G401 (cell line): ENCODE measurements around the gene ZBTB12. TPM values are rescaled to one million over a fixed set of nuclear protein-coding genes. Genes with fewer than 3 reads are reported as not detected.
"Not testable (repeated sequence)": the region's sequence is repeated elsewhere in the genome, so short reads cannot be mapped to it uniquely, and the experiment has no call there.

ENCODE experiments used
- DNase-seq: peaks from one replicate; pipeline ENCODE4 v3.0.0-alpha.2; 2015; ENCODE audit warnings: low spot score
- in situ Hi-C: cut with HindIII; loops from 2 replicates; pipeline ENCODE4 v1.10.0; 2016; ENCODE audit warnings: low sequenced_read_pairs, mixed read lengths
- total RNA-seq: library from RNA; depleted of rRNA; stranded (reverse); fragments of >200 nt; shearing (Covaris generic); gene quantifications from 2 replicates; pipeline ENCODE4 v1.2.3, GENCODE V29; 2014

The ZBTB12 gene
- total RNA-seq, 1 experiment from 2014 or later, result 20.0 TPM

DNA sequence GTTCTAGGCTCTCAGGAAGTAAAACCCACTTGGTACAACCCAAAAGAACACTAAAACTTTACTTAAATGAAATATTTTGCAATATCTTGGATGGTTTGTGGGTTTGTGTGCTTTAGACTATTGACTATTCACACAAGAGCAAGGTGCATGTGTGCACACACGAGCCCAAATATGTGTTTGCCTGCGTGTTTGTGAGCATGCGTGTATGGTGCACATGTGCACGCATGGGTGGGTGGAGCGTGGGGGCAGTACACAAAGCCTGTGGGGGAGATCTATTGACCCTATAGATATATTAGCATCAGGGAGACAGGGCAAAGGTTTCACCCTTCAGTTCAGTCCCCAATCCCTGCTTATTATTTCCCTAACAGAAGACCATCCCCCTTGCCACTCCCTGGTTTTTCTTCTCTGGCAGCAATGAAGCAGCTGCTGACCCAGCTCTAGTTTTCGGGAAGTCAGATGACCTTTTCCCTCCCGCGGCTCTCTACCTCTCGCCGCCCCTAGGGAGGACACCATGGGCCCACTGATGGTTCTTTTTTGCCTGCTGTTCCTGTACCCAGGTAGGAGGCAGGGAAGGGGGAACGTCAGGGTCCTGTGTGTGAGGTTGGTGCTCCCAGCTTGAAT is 25.5 kb upstream of the ZBTB12 start, which contains the start of gene C2:
TSS of gene C2 (plus strand) at position 476 of the 621 bp plus-strand sequence. CDS start at position 512, 36 bp downstream.
- no peak for DNase-seq
- in situ Hi-C loops, result no loop called here

DNA sequence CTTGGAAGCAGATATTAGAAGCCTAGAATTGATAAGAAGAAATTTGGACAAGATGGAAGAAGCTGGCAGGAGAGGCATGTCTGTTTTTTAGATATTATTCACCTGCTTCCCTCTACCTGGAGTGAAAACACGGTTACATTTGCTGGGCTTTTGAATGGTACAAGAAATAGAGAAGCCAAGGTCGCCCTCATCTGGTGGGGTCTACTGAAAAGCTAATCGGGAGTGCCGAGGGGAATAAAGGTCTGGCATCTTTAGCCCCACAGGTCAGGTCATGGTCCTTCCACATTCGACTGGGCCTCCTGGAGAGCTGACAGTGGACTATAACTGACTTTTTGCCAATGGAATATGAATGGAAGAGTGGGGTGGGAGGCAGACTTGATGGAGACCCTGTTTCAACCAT is 21.1 kb upstream of the ZBTB12 start:
- DNase-seq, result peak; percentile 27
- in situ Hi-C loops, result no loop called here

DNA sequence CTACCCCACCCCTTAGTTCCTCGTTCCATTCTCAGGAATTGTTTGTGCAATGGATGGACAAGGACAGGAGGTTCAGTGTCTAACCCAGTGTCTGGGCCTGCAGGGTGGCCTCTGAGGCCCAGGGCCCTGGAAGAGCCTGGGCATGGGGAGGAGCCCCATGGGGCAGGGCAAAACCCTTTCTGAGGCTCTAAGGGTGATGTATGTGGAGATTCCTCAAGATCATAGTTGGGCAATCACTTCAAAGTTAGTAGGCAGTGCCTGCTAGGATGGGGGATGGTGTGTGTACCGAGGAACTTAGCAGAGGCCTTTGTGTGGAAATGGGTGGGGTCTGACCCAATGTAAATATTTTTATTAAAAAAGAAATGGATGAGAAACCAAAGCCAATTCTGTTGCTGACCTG is 18.9 kb upstream of the ZBTB12 start:
- in situ Hi-C loops, result no loop called here
- DNase-seq, result no peak

DNA sequence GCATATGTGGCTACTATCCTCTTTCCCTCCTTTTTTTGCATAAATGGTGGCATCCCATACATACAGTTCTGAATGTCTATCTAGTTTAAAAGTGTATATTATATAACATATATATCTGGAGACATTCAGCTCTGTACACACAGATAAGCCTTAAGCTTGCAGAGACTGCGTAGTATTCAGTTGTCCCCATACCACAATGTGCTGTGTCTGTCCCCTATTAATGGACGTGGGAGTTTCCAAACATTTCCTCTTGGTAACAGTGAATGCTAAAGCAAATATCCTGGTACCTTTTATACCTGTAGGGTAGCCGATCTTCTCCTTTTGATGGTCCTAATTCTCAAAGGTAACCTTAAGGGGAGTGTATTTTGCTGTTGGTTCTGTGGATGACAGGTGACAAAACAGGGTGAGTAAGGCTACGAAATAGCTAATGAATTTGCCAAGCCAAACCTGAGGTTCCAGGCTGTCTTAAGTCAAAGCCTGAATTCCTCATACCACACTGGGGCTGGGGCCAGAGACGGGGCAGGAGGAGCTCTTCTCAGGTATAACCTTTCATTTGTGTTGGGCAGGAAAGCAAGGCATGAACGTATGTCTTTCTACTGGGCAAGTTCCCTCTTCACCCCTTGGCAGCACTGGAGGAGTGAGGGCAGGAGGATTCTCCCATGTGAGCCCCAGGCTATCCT is 17.9 kb upstream of the ZBTB12 start:
- no peak for DNase-seq
- in situ Hi-C loops, result no loop called here

DNA sequence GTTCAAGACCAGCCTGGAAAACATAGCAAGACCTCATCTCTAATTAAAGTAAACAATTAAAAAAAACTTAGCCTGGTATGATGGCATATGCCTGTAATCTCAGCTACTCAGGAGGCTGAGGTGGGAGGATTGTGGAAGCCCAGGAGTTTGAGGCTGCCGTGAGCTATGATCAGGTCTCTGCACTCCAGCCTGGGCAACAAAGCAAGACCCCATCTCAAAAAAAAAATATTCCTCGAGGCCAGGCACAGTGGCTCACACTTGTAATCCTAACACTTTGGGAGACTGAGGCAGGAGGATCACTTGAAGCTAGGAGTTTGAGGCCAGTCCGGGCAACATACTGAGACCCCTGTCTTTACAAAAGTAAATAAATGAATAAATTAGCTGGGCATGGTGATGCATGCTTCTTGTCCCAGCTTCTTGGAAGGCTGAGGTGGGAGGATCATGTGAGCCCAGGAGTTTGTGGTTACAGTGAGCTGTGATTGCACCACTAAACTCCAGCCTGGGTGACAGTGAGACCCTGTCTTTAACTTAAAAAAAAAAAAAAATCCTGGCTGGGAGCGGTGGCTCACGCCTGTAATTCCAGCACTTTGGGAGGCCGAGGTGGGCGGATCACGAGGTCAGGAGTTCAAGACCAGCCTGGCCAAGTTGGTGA is 16.3 kb upstream of the ZBTB12 start:
- in situ Hi-C loops, result no loop called here
- DNase-seq, result no peak

DNA sequence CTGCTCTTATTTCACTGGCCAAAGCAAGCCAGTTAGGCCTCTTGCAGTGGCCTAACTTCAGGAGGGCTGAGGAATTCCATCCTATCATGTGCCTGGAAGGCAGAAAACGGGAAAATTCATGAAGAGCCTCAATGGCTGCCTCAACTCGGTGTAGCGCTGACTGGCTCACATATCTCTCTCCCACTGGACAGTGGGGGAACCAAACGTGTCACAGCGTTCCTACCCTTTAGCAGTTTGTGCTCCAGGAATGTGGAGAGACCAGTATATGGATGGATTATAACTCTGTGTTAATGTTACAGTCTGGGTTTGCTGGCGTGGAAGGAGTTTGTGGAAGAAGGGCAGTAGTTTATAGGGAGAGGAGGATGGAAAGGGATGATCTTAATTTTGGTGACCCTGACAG is 13.9 kb upstream of the ZBTB12 start:
- in situ Hi-C loops, result no loop called here

DNA sequence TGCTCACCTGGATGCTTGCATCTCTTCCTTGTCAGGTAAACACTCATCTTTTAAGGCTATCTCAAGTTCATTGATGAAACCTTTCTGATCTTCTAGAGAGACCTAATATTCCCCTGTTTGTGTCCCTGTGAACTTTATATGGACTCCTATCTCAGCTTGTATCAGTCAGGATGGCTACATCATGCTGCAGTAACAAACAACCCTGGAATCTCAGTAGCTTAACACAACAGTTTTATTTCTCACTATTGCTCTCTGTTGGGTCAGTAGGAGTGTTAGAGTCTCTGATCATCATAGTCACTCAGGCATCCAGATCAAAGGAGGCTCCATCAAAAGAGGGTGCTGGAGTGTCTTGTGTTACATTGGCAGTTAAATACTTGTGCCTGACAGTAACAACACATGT is 13.5 kb upstream of the ZBTB12 start:
- in situ Hi-C loops, result no loop called here
- DNase-seq, result no peak

More for the DNA sequence above, 13.9 kb upstream of the ZBTB12 start:
- no peak for DNase-seq

DNA sequence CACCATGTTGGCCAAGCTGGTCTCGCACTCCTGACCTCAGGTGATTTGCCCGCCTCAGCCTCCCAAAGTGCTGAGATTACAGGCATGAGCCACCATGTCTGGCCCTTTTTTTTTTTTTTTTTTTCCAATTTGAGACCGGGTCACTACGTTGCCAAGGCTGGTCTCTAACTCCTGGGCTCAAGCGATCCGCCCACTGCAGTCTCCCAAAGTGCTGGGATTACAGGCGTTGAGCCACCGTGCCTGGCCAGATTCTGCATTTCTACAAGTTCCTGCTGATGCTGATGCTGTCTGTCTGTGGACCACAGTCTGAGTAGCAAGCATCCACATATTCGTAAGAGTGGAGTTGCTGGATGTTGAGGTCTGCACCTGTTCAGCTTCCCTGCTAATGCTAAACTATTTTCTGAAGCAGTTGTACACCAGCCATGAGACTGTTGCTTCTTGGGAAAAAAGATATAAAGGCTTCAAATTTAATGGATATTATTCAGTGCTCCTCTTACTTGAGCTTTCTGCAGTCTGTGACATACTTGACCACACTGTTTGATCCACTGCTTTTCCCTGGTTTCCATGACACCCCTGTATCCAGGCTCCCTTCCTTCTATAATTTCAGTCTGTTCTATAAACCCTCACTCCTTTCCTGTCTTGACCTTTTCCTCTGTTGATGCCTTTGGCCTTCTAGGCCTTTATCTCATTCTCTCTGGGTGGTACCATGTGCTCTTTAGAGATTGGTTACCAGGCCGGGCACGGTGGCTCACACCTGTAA is 10.1 kb upstream of the ZBTB12 start:
- in situ Hi-C loops, result no loop called here
- DNase-seq, result no peak

DNA sequence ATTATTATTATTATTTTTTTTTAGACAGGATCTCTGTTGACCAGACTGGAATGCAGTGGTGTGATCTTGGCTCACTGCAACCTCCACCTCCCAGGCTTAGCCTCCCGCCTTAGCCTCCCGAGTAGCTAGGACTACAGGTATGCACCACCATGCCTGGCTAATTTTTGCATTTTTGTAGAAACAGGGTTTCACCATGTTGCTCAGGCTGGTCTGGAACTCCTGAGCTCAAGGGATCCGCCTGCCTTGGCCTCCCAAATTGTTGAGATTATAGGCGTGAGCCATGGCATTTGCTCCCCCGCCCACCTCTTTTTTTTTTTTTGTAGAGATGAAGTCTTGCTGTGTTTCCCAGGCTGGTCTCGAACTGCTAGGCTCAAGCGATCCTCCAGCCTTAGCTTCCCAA is 7.4 kb upstream of the ZBTB12 start:
- DNase-seq, in situ Hi-C loops: not testable (repeated sequence)

DNA sequence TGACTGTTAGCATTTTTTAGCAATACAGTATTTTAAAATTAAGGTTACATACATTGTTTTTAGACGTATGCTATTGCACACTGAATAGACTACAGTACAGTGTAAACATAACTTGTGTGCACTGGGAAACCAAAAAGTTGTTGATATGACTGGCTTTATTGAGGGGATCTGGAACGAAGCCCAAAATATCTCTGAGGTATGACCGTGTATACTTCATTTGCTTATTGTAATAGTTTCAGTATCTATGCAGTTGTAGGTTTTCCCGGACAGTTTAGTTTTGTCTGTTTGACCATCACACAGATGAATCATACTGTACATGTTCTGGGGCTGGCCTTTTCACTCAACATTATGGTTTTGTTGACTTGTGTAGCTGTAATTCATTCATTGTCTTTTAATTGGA is 6.9 kb upstream of the ZBTB12 start:
- in situ Hi-C loops, result no loop called here
- no peak for DNase-seq

DNA sequence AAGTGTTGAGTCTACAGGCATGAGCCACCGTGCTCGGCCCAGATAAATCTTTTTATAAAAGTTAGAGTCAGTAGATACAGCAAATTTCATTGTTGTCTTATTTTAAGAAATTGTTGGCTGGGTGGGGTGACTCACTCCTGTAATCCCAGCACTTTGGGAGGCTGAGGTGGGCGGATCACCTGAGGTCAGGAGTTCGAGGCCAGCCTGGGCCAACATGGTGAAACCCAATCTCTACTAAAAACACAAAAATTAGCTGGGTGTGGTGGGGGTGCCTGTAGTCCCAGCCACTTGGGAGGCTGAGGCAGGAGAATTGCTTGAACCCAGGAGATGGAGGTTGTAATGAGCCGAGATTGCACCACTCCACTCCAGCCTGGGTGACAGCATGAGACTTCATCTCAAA is 6.4 kb upstream of the ZBTB12 start:
- DNase-seq, in situ Hi-C loops: not testable (repeated sequence)

DNA sequence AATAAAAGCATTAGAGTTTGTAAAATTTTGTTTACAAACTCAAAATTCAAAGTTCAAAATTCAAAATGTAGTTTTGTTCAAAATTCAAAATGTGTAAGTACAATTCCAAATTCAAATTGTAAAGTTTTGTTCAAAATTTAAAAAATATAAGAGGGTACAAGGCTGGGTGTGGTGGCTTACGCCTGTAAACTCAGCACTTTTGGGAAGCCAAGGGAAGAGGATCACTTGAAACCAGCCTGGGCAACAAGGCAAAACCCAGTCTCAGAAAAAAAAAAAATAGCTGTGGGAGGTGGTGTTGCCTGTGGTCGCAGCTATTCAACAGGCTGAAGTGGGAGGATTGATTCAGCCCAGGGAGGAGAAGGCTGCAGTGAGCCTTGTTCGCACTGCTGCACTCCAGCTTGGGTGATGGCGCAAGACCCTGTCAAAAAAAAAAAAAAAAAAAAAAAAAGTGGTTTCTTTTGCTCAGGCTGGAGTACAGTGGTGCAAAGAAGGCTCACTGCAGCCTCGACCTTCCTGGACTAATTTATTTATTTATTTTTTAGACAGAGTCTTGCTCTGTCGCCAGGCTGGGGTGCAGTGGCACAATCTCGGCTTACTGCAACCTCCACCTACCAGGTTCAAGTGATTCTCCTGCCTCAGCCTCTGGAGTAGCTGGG is 5.4 kb upstream of the ZBTB12 start:
- DNase-seq, result no peak
- in situ Hi-C loops, result no loop called here

DNA sequence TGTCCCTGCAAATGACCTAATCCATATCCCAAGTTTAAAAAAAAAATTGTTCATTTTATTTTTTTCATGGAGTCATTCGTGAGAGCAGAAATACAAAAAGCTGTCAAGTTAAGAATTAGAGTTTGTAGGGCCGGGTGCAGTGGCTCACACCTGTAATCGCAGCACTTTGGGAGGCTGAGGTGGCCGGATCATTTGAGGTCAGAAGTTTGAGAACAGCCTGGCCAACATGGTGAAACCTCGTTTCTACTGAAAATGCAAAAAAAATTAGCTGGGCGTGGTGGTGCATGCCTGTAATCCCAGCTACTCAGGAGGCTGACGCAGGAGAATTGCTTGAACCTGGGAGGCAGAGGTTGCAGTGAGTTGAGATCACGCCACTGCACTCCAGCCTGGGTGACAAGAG is 4.8 kb upstream of the ZBTB12 start:
- in situ Hi-C loops, result not testable (repeated sequence)

DNA sequence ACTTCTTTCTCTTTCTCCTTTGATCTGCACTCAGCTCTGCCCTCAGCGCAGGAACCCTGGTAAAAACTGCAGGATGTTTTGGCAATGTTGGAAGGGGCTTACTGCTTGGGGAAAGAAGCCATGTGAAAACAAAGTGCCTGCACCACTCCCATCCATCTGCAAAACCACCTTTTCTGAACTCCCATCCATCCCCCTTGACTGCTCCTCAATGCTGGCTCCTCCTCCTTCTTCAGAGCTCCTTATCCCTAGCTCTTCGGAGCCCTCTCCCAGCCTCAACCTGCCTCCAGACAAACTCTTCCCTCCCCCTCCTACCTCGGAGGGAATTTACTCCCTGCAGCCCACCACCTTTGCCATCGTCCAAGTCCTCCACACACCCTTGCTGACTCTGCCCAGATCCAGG is 4.2 kb upstream of the ZBTB12 start:
- DNase-seq, result no peak
- in situ Hi-C loops, result no loop called here

More for the DNA sequence above, 4.8 kb upstream of the ZBTB12 start:
- not testable (repeated sequence) for DNase-seq

DNA sequence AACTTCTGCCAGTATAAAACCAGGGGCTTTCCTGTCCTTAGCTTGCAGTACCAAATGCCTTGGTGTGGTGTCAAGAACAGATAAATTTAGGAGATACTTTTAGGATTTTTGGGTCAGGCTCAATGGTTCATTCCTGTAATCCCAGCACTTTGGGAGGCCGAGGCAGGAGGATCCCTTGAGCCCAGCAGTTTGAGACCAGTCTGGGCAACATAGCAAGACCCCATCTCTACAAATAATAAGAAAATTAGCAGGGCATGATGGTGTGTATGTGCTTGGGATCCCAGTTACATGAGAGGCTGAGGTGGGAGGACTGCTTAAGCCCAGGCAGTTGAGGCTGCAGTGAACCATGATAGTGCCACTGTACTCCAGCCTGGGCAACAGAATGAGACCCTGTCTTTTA is 3.2 kb upstream of the ZBTB12 start:
- no peak for DNase-seq
- in situ Hi-C loops, result no loop called here

DNA sequence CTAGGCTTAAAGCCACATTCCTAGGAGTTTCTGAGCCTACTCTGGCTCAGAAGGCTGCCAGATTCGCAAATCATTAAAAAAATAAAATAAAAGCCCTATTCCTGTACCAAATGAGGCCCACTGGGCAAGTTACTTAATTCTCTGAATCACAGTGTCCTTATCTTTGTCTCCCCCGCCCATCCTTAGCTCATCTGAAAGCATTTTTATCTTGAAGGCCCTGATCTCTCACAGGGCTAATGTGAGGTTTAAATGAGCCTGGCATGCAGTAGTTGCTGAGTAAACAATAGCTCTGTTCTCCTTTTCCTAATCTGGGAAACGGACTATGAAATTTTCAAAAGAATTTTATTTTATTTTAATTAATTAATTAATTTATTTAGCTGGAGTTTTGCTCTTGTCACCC is 2.1 kb upstream of the ZBTB12 start:
- DNase-seq, result no peak
- in situ Hi-C loops, result no loop called here

DNA sequence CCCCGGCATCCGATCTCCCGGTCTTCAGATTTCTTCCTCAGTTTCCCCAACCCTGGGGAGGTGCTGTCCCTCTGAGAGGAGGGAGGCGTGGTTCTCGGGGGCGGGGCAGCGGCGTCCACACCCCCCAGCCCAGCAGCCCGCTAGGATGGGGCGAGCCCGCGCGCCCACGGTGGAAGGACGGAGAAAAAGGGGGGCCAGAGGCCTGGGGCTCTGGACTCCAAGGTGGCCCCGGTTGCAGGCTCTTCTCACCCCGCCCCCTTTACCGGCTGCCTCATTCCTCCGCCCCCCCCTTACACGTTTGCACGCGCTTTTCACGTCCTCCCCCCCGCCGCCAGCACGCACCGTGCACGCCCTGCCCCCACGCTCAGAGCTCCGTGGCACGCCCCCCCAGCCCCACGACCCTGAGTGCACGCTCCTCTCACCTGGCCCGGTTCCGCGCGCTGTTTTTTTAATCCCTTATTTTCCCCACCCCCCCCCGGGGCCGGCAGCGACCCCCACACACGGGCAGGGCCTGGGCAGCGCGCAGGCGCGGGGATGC is 402 bp downstream of the ZBTB12 start:
- in situ Hi-C loops, result no loop called here
- peak; percentile 66 for DNase-seq

DNA sequence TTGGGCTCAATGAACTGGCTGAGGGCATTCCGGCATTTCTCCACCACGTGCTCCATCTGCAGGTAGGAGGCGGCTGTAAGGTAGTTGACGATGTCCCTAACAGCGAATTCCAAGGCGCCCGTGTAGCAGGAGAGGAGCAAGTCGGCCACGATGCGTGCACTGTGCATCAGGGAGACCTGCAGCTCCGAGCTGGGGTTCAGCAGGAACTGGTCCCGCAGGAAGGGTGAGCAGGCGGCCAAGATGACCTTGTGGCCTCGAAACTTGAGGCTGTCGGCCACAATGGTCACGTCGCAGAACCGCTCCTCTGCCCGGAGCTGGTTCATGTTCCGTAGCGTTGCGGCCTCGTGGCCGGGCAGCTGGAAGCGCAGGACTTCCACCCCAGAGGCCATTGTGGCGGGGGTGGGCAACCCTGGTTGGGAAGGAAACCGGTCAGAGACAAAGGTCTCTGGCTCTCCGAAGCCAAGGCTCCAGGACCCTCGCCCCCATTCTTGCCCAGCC is 920 bp downstream of the ZBTB12 start:
- peak; percentile 48 for DNase-seq

More for the DNA sequence above, 920 bp downstream of the ZBTB12 start:
- in situ Hi-C loops, result no loop called here
